B cell (primary cell): ENCODE measurements around the gene LRRC40.

ENCODE experiments used
- EZH2 ChIP-seq: IDR thresholded peaks from 2 replicates; pipeline ENCODE4 v1.6.1; 2012; ENCODE audit warnings: borderline replicate concordance, low read depth, mild to moderate bottlenecking, moderate library complexity, low read length; ENCODE audit not compliant: insufficient read depth, poor library complexity, severe bottlenecking
- TF ChIP-seq, protein P1 (sequence below): fragments of 200-600 bp; IDR thresholded peaks from one replicate; pipeline ENCODE4 v1.8.0; 2022; ENCODE audit warnings: antibody characterized with exemption, mild to moderate bottlenecking

GRCh38 chr1:70205434-70206118 is at the start of gene LRRC40:
- TF ChIP-seq, protein P1, sequence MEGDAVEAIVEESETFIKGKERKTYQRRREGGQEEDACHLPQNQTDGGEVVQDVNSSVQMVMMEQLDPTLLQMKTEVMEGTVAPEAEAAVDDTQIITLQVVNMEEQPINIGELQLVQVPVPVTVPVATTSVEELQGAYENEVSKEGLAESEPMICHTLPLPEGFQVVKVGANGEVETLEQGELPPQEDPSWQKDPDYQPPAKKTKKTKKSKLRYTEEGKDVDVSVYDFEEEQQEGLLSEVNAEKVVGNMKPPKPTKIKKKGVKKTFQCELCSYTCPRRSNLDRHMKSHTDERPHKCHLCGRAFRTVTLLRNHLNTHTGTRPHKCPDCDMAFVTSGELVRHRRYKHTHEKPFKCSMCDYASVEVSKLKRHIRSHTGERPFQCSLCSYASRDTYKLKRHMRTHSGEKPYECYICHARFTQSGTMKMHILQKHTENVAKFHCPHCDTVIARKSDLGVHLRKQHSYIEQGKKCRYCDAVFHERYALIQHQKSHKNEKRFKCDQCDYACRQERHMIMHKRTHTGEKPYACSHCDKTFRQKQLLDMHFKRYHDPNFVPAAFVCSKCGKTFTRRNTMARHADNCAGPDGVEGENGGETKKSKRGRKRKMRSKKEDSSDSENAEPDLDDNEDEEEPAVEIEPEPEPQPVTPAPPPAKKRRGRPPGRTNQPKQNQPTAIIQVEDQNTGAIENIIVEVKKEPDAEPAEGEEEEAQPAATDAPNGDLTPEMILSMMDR: no peak
- no peak for TF ChIP-seq EZH2
